GM12878 (cell line): ENCODE results near the gene LBH. TPM values are rescaled to one million over a fixed set of nuclear protein-coding genes. Genes with fewer than 3 reads are reported as not detected.

ENCODE experiments used
- ATAC-seq: fragments of 200-7000 bp; cut with Tn5 transposase; 3 replicates; pipeline ENCODE4 v1.9.1; 2020; ENCODE audit warnings: mild to moderate bottlenecking, moderate library complexity
- BruUV-seq: library from RNA; stranded (reverse); fragments of 400-500 nt; replicated peaks from 2 replicates; lab custom pipeline; 2021; lab: Mats Ljungman, UMichigan
- CTCF ChIA-PET: fragments of 300-600 bp; sonication (Branson Sonifier 250); formaldehyde crosslinking; extraction: SDS; loops from one replicate; lab custom pipeline; 2021; ENCODE audit warnings: inconsistent platforms; lab: Yijun Ruan, JAX
- POLR2A ChIA-PET: fragments of 350-600 bp; formaldehyde crosslinking; extraction: SDS; loops from one replicate; lab custom pipeline; 2021; ENCODE audit warnings: inconsistent platforms; lab: Charles Lee
- RAD21 ChIA-PET: fragments of 300-600 bp; sonication (Branson Sonifier 250); formaldehyde crosslinking; loops from one replicate; lab custom pipeline; 2023; ENCODE audit warnings: antibody characterized with exemption; ENCODE audit not compliant: unreplicated experiment; lab: Charles Lee
- SMC1A ChIA-PET: fragments of 300-600 bp; sonication (Branson Sonifier 250); formaldehyde crosslinking; loops from one replicate; lab custom pipeline; 2023; ENCODE audit not compliant: unreplicated experiment, uncharacterized antibody; lab: Charles Lee
- DNase-seq: peaks from one replicate; pipeline ENCODE4 v3.0.0-alpha.2; 2011; ENCODE audit warnings: low read depth, low spot score
- FAIRE-seq: peaks from 3 replicates; lab custom pipeline; 2011; peaks lifted over from hg19 to GRCh38; lab: Jason Lieb, UNC
- H2AFZ ChIP-seq: 2 replicates; pipeline ENCODE4 v1.6.0; 2011; ENCODE audit warnings: low read depth, low read length, control low read depth; ENCODE audit not compliant: control insufficient read depth
- H3K27ac ChIP-seq: 2 replicates; pipeline ENCODE4 v1.5.1; 2011; ENCODE audit warnings: control low read depth; ENCODE audit not compliant: control insufficient read depth, insufficient read depth
- H3K27me3 ChIP-seq, 2 experiments: replicated peaks in 1 of 2; 2 replicates each; pipeline versions ENCODE4 v1.6.0 to v1.6.1; 2011; ENCODE audit warnings: low read length in 1 of 2; ENCODE audit not compliant: control insufficient read depth in 2 of 2, insufficient read depth in 2 of 2
- H3K36me3 ChIP-seq, 2 experiments: 2 replicates each; pipeline ENCODE4 v1.5.1; 2011; ENCODE audit warnings: low read length in 1 of 2; ENCODE audit not compliant: control insufficient read depth in 2 of 2, insufficient read depth in 2 of 2
- H3K4me1 ChIP-seq: 2 replicates; pipeline ENCODE4 v1.6.1; 2011; ENCODE audit warnings: mild to moderate bottlenecking, low read length, moderate library complexity, mixed read lengths; ENCODE audit not compliant: control insufficient read depth, insufficient read depth
- H3K4me2 ChIP-seq: 2 replicates; pipeline ENCODE4 v1.6.0; 2011; ENCODE audit warnings: control low read depth; ENCODE audit not compliant: control insufficient read depth, insufficient read depth
- H3K4me3 ChIP-seq: fragments of 200-600 bp; sonication (generic); 2 replicates; pipeline ENCODE4 v1.5.1; 2016
- H3K79me2 ChIP-seq: 2 replicates; pipeline ENCODE4 v1.6.0; 2011; ENCODE audit warnings: low read length; ENCODE audit not compliant: control insufficient read depth, insufficient read depth
- H3K9ac ChIP-seq: 2 replicates; pipeline ENCODE4 v1.8.0; 2011; ENCODE audit warnings: low read length, control low read depth, mixed read lengths; ENCODE audit not compliant: control insufficient read depth, insufficient read depth
- H3K9me3 ChIP-seq: replicated peaks from 3 replicates; pipeline ENCODE4 v1.5.1; 2011; ENCODE audit warnings: mild to moderate bottlenecking, low read length; ENCODE audit not compliant: control insufficient read depth, insufficient read depth
- H4K20me1 ChIP-seq: 2 replicates; pipeline ENCODE4 v1.6.0; 2011; ENCODE audit not compliant: control insufficient read depth, insufficient read depth
- WGBS: methylation state at CpG from one replicate; pipeline ENCODE4 v1.1.6; 2016; ENCODE audit warnings: low lambda C conversion rate; ENCODE audit not compliant: insufficient replicate concordance, insufficient coverage; ENCODE audit errors: missing lambda C conversion rate; 5-methylcytosine and 5-hydroxymethylcytosine counted together
- in situ Hi-C: fragments of 300-500 bp; cut with MboI; formaldehyde crosslinking; loops from 9 replicates; pipeline ENCODE4 v1.14.3; 2018; ENCODE audit warnings: mixed read lengths
- intact Hi-C: fragments of 100-400 bp; cut with micrococcal nuclease; formaldehyde crosslinking; loops from one replicate; pipeline ENCODE4 v1.14.2; 2022; ENCODE audit not compliant: unreplicated experiment
- polyA plus RNA-seq, 11 experiments: library from polyadenylated mRNA; depleted of rRNA in 4 of 11; unstranded in 6 of 11; stranded (reverse) in 5 of 11; fragments of >200 nt; fragmentation: Nextera tagmentation in 4 of 11; fragmentation: Illumina TruSeq in 1 of 11; extraction: Ambion mirVana in 4 of 11; extraction: Trizol in 1 of 11; gene quantifications; 1 replicate in 1 of 11; 2 replicates in 10 of 11; pipeline versions ENCODE4 v1.2.1 to v1.2.3, GENCODE V29; 2011 to 2016; ENCODE audit warnings: inconsistent platforms in 2 of 11, missing spikeins in 2 of 11, low read depth in 1 of 11
- total RNA-seq, 4 experiments: library from RNA; depleted of rRNA in 3 of 4; stranded (reverse); fragments of >200 nt in 3 of 4; fragmentation: Illumina TruSeq in 1 of 4; extraction: Trizol in 1 of 4; gene quantifications; 2 replicates each; pipeline versions ENCODE4 v1.2.1 to v1.2.3, GENCODE V29; 2013 to 2021
- TF ChIP-seq, protein P1 (sequence below): IDR thresholded peaks from 2 replicates; pipeline ENCODE4 v1.6.1; 2012; ENCODE audit warnings: mild to moderate bottlenecking, low read depth, low read length
- TF ChIP-seq, protein P2 (sequence below): IDR thresholded peaks from 2 replicates; pipeline ENCODE4 v1.6.1; 2012; ENCODE audit warnings: low read depth, low read length, improper control_type of control experiment
- TF ChIP-seq, protein P3 (sequence below): fragments of 450-650 bp; IDR thresholded peaks from 2 replicates; pipeline ENCODE4 v1.6.1; 2018; ENCODE audit warnings: mild to moderate bottlenecking, low read depth, moderate library complexity; ENCODE audit not compliant: partially characterized antibody
- TF ChIP-seq, protein P4 (sequence below): fragments of 450-650 bp; IDR thresholded peaks from 2 replicates; pipeline ENCODE4 v1.6.1; 2017; ENCODE audit warnings: antibody characterized with exemption, mild to moderate bottlenecking, moderate library complexity

LBH gene
- total and polyA plus RNA-seq, 10 of the 15 experiments (the other 5 are each of a cell fraction or from before 2014, with no cell fraction given): 9.3 to 133 (median 34.1) TPM

- in situ Hi-C loops: no loop called here
- ChIA-PET RAD21 (interaction anchor here (1.8 to 18.4 kb wide), 4 partner anchors 10 to 114 kb away, joined by 4 to 322 read pairs (median 66); partner anchors contain the start of genes LBH and YPEL5), CTCF (interaction anchor here (0.6 to 6.0 kb wide), 7 partner anchors 10 to 113 kb away, joined by 3 to 35 read pairs (median 6); partner anchors contain the start of gene YPEL5), SMC1A (interaction anchor here (0.9 to 25.4 kb wide), 5 partner anchors 13 to 259 kb away, joined by 3 to 444 read pairs (median 72); partner anchors contain the start of gene LBH), POLR2A (interaction anchor here (1.6 kb wide), 1 partner anchor 9 kb away, joined by 6 read pairs; the partner anchor contains the start of gene LBH)
- intact Hi-C loops: no loop called here
- Histone ChIP-seq H3K36me3 (no peaks in the 10 kb centered on the region), H3K4me3 (no peak overlapping the region), H3K4me2 (no peak overlapping the region), H4K20me1 (no peaks in the 10 kb centered on the region), H3K27me3 (no peaks in the 10 kb centered on the region), H3K79me2 (no peaks in the 10 kb centered on the region), H3K9ac (no peak overlapping the region), H3K27ac (no peak overlapping the region), H3K4me1 (peaks cover 50% of the 10 kb centered on the region), H2AFZ (no peak overlapping the region), H3K9me3 (no peaks in the 10 kb centered on the region)
- TF ChIP-seq, protein P1, sequence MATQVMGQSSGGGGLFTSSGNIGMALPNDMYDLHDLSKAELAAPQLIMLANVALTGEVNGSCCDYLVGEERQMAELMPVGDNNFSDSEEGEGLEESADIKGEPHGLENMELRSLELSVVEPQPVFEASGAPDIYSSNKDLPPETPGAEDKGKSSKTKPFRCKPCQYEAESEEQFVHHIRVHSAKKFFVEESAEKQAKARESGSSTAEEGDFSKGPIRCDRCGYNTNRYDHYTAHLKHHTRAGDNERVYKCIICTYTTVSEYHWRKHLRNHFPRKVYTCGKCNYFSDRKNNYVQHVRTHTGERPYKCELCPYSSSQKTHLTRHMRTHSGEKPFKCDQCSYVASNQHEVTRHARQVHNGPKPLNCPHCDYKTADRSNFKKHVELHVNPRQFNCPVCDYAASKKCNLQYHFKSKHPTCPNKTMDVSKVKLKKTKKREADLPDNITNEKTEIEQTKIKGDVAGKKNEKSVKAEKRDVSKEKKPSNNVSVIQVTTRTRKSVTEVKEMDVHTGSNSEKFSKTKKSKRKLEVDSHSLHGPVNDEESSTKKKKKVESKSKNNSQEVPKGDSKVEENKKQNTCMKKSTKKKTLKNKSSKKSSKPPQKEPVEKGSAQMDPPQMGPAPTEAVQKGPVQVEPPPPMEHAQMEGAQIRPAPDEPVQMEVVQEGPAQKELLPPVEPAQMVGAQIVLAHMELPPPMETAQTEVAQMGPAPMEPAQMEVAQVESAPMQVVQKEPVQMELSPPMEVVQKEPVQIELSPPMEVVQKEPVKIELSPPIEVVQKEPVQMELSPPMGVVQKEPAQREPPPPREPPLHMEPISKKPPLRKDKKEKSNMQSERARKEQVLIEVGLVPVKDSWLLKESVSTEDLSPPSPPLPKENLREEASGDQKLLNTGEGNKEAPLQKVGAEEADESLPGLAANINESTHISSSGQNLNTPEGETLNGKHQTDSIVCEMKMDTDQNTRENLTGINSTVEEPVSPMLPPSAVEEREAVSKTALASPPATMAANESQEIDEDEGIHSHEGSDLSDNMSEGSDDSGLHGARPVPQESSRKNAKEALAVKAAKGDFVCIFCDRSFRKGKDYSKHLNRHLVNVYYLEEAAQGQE: no peak
- TF ChIP-seq, protein P2, sequence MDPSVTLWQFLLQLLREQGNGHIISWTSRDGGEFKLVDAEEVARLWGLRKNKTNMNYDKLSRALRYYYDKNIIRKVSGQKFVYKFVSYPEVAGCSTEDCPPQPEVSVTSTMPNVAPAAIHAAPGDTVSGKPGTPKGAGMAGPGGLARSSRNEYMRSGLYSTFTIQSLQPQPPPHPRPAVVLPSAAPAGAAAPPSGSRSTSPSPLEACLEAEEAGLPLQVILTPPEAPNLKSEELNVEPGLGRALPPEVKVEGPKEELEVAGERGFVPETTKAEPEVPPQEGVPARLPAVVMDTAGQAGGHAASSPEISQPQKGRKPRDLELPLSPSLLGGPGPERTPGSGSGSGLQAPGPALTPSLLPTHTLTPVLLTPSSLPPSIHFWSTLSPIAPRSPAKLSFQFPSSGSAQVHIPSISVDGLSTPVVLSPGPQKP: no peak
- TF ChIP-seq, protein P3, sequence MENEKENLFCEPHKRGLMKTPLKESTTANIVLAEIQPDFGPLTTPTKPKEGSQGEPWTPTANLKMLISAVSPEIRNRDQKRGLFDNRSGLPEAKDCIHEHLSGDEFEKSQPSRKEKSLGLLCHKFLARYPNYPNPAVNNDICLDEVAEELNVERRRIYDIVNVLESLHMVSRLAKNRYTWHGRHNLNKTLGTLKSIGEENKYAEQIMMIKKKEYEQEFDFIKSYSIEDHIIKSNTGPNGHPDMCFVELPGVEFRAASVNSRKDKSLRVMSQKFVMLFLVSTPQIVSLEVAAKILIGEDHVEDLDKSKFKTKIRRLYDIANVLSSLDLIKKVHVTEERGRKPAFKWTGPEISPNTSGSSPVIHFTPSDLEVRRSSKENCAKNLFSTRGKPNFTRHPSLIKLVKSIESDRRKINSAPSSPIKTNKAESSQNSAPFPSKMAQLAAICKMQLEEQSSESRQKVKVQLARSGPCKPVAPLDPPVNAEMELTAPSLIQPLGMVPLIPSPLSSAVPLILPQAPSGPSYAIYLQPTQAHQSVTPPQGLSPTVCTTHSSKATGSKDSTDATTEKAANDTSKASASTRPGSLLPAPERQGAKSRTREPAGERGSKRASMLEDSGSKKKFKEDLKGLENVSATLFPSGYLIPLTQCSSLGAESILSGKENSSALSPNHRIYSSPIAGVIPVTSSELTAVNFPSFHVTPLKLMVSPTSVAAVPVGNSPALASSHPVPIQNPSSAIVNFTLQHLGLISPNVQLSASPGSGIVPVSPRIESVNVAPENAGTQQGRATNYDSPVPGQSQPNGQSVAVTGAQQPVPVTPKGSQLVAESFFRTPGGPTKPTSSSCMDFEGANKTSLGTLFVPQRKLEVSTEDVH: no peak
- TF ChIP-seq, protein P4, sequence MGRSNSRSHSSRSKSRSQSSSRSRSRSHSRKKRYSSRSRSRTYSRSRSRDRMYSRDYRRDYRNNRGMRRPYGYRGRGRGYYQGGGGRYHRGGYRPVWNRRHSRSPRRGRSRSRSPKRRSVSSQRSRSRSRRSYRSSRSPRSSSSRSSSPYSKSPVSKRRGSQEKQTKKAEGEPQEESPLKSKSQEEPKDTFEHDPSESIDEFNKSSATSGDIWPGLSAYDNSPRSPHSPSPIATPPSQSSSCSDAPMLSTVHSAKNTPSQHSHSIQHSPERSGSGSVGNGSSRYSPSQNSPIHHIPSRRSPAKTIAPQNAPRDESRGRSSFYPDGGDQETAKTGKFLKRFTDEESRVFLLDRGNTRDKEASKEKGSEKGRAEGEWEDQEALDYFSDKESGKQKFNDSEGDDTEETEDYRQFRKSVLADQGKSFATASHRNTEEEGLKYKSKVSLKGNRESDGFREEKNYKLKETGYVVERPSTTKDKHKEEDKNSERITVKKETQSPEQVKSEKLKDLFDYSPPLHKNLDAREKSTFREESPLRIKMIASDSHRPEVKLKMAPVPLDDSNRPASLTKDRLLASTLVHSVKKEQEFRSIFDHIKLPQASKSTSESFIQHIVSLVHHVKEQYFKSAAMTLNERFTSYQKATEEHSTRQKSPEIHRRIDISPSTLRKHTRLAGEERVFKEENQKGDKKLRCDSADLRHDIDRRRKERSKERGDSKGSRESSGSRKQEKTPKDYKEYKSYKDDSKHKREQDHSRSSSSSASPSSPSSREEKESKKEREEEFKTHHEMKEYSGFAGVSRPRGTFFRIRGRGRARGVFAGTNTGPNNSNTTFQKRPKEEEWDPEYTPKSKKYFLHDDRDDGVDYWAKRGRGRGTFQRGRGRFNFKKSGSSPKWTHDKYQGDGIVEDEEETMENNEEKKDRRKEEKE: no peak
- WGBS: 98% methylated on average over 2 of the region's 2 CpGs
- DNase-seq (no peak), ATAC-seq (no peak), FAIRE-seq (no peak)
- no TSS peak for BruUV-seq
Observed at GRCh38 chr2:30222031-30222430, 9.3 kb upstream of the LBH start.
